Measurements from ENCODE around the gene GTF2A2. TPM values are rescaled to one million over a fixed set of nuclear protein-coding genes. Genes with fewer than 3 reads are reported as not detected.

GTF2A2 gene
- total RNA-seq, 1 donor from 2014 or later: 61.5 TPM

DNA sequence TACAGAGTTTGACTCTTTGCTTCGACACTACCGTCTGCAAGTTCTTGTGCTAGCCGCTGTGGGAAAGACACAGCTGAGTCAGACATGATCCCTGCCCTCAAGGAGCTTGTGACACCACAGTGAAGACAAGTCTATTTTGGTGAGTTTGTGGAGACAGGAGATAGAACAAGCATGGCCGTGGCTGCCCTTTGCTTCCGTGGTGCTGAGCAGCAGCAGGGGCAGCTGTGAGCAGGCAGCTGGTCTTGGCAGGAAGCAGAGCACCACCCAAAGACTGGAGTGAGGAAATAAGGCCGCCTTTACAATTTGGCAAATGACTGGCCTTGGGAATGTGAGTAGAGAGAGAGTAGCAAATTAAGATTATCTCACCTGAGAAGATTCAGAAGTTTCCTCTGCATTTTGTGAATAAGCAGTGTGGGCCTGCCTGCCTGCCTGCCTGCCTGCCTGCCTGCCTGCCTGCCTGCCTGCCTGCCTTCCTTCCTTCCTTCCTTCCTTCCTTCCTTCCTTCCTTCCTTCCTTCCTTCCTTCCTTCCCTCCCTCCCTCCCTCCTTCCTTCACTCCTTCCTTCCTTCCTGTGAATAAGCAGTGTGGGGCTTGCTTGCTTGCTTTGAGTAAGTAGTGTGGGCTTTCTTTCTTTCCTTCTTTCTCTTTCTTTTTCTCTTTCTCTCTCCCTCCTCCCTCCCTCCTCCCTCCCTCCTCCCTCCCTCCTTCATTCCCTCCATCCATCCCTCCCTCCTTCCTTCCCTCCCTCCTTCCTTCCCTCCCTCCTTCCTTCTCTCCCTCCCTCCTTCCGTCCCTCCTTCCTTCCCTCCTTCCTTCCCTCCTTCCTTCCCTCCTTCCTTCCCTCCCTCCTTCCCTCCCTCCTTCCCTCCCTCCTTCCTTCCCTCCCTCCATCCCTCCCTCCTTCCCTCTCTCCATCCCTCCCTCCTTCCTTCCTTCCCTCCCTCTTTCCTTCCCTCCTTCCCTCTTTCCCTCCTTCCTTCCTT, 47.3 kb downstream of the GTF2A2 start:
- no peak for DNase-seq (ENCODE audit: low read depth in 2 of 2)

DNA sequence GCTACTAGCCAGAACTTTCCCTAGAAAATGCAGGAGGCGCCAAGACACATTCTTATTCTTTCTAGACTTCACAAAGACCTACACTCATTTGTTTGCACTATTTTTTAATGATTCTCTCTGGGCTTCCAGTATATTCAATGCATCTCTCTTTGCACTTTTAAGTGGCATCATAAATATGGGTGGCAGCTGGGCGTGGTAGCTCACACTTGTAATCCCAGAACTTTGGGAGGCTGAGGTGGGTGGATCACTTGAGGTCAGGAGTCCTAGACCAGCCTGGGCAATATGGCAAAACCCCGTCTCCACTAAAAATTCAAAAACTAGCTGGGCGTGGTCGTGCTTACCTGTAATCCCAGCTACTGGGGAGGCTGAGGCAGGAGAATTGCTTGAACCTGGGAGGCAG, 51.3 kb downstream of the GTF2A2 start:
- DNase-seq (ENCODE audit: low read depth in 2 of 2): no peak

DNA sequence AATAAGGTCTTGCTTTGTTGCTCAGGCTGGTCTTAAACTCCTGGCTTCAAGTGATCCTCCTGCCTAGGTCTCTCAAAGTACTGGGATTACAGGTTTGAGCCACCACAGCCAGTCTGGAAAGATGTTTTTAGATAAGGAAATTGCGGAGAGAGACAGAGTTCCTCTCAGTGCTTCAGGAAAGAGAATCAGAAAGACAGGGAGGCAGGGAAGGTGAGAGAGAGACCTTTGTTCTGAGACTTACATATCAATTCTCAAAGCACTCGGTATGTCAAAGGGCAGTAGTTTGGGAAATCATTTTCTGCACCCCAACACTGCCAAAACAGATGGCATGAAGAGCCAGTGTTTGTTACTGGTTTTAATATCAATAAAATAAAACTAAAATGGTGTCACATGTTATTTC, 58.9 kb downstream of the GTF2A2 start:
- no peak for DNase-seq (ENCODE audit: low read depth in 2 of 2)

DNA sequence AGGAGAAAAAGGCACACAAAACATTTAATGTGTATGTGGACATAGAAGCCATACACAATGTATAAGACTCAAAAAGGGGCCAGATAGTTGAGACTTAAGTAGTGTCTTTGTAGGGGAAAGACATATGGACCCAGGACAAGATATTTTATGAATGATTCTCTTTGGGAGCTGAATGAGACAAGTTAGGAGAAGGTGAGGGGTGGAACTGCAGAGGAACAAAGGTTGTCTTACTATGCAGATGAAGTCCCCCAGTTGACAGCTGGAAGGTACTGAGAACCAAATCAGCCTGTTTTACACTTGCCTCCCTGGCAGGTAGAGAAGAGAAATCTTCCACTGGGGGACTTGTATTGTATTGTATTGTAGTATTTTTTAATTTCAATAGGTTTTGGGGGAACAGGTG, 60.7 kb downstream of the GTF2A2 start:
- no peak for DNase-seq (ENCODE audit: low read depth in 2 of 2)

GRCh38 chr15:59595434-59595915, 61.8 kb downstream of the GTF2A2 start:
- no peak for DNase-seq (ENCODE audit: low read depth in 2 of 2)

DNA sequence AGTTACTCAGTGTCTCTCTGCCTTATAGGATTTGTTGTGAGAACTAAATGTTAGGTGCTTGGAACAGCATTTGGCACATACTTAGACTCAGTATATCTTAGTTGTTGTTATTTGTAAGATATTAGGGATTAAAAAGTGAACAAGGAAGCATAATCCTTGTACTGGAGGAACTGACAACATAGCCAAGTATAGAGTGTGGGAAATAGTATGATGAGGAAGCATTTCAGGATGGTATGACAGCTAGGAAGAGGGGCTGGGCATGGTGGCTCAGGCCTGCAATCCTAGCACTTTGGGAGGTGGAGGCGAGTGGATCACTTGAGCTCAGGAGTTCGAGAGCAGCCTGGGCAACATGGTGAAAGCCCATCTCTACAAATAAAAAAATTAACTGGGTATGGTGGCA, 62.3 kb downstream of the GTF2A2 start:
- no peak for DNase-seq (ENCODE audit: low read depth in 2 of 2)

GRCh38 chr15:59594493-59594942, 62.8 kb downstream of the GTF2A2 start:
- DNase-seq (ENCODE audit: low read depth in 2 of 2): no peak

GRCh38 chr15:59591356-59591755, 66.0 kb downstream of the GTF2A2 start:
- DNase-seq (ENCODE audit: low read depth in 2 of 2): no peak

DNA sequence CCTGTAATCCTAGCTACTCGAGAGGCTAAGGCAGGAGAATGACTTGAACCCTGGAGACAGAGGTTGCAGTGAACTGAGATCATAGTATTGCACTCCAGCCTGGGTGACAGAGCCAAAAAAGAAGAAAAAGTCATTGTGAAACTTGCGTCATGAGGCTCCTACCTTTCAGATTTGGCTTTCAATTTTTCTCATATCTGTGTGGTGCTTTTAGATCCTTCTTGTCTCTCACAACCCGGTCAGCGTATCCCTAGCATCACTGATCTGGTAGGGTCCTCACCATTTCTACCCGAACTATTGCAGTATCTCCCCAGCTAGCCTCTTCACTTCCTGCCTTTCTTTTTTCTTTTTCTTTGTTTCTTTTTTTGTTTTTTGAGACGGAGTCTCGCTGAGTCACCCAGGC, 67.3 kb downstream of the GTF2A2 start:
- no peak for DNase-seq (ENCODE audit: low read depth in 2 of 2)

Other genes starting within 250 kb of the GTF2A2 start
- under 0.01 and 0.13 TPM in 2 replicates for gene FAM81A, start 219.3 kb downstream of the GTF2A2 start, total RNA-seq
- gene GCNT3, start 45.7 kb downstream of the GTF2A2 start, total RNA-seq: not detected in 2 replicates
- 78.4 and 116 TPM in 2 replicates for gene BNIP2, start 31.8 kb upstream of the GTF2A2 start, total RNA-seq

All from dermis microvascular lymphatic vessel endothelial cell (primary cell).